Thyroid gland (tissue), 4 donors: Measurements from ENCODE around the gene RNF13.
"Not testable (repeated sequence)": the region's sequence is repeated elsewhere in the genome, so short reads cannot be mapped to it uniquely, and the experiment has no call there.

Source experiments
- CTCF ChIP-seq, 6 experiments: fragments of 200-600 bp in 3 of 6; fragments of 450-650 bp in 3 of 6; sonication (generic) in 3 of 6; IDR thresholded peaks; one replicate each; pipeline ENCODE4 v1.5.1; 2016 to 2019; ENCODE audit warnings: antibody characterized with exemption in 6 of 6, mild to moderate bottlenecking in 2 of 6, inconsistent platforms in 1 of 6, moderate library complexity in 1 of 6
- POLR2A ChIP-seq, 2 donors: fragments of 450-650 bp; IDR thresholded peaks; one replicate each; pipeline ENCODE4 v1.6.1; 2017; ENCODE audit warnings: antibody characterized with exemption in 2 of 2, mild to moderate bottlenecking in 2 of 2, moderate library complexity in 1 of 2

DNA sequence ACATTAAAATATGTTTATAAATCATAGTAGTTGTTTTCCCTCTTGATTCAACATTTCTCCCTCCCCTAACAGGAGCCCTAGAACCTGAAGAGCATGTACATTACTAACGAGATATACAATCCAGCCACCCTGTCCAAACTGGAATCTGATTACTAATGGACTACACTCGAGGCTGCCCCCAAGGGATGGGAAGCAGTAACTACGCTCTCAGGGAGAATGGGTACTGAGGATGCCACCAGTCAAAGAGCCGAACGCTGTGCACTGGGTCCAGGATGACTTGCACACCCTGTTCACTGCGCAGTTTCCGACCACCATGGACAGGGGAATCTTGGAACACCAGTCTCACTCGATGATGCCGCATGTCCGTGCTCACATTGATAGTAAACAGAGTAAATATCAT lies 169.0 kb downstream of the RNF13 start:
- TF ChIP-seq CTCF, POLR2A (IDR thresholded peaks at IDR 0.05): not testable (repeated sequence)
